GM21619 (cell line): ENCODE data around the gene FAM209B.
A peak's percentile ranks its signal among the peaks of the same experiment; 100 is the strongest.
"Not testable (repeated sequence)": the region's sequence is repeated elsewhere in the genome, so short reads cannot be mapped to it uniquely, and the experiment has no call there.

Source experiments
- ATAC-seq: cut with Tn5 transposase; IDR thresholded peaks from one replicate; pipeline ENCODE4 v1.9.1; 2021; ENCODE audit not compliant: unreplicated experiment

The FAM209B gene

DNA sequence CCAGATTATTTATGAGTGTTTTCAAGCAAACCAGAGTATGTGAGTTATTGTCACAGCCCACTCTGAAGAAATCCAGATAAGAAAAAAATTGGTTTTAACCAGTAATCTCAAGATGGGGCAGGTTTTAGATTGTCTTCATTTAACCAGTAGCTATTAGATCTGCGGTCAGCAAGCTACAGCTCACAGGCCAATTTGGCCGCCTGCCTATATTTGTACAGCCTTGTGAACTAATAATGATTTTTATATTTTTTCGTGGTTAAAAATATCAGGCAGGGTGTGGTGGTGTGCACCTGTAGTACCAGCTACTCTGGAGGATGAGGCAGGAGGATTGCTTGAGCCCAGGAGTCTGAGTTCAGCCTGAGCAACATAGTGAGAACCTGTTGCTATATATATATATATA lies 5.0 kb downstream of the FAM209B start:
- no peak for ATAC-seq

DNA sequence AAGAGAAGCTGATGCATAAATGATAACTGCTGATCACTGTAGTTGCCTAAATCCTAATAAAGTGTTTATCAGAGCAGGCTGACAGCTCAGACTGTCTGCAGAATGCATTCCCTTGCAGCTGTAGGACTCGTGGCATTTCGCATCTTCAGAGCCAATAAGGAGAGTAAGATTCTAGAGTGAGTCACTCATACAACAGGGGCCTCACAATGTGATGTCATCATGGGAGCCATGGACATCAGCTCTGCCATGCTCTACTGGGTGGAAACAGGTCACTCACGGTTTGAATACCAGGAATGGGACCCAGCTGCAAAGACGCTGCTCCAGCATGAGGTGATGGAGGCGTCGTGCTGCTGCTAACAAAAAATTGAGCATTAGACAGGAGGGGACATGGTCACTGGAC lies 7.4 kb downstream of the FAM209B start:
- no peak for ATAC-seq

DNA sequence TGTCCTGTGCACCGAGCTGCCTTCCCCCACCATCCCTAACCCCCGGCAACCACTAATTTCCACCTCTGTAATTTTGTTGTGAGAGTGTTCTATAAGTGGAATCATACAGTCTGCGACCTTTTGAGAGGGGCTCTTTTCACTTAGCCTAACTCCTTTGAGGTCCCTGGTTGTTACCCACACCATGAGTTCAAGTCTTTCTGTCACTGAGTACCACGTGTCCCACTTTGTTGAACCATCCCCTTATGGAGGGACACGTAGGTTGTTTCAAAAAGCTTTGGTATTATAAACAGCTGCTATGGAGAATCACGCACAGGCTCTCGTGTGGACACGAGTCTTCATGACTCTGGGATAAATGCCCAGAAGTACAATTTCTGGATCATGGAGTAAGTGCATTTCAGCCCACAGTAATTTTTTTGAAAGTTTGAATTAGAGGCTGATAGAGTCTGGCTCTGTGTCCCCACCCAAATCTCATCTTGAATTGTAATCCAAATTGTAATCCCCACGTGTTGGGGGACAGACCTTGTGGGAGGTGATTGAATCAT lies 9.5 kb downstream of the FAM209B start:
- no peak for ATAC-seq

DNA sequence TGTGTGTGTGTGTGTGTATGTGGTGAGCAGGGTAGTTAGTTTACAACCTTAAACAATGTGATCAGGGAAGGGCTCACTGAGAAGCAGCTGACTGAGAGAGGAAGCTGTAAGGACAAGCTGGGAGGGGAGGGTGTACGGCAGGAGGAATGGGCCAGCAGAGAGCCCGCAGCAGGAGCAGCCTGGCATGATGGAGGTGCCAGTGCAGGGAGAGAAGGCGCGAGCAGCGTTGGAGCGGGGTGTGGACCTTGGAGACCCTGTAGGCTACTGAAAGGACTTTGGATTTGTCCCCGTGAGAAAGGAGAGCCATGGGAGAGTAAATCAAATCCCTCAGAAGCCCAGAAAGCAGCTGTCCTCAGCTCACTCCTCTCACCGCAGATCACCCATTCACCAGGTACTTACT lies 18.5 kb downstream of the FAM209B start:
- no peak for ATAC-seq

DNA sequence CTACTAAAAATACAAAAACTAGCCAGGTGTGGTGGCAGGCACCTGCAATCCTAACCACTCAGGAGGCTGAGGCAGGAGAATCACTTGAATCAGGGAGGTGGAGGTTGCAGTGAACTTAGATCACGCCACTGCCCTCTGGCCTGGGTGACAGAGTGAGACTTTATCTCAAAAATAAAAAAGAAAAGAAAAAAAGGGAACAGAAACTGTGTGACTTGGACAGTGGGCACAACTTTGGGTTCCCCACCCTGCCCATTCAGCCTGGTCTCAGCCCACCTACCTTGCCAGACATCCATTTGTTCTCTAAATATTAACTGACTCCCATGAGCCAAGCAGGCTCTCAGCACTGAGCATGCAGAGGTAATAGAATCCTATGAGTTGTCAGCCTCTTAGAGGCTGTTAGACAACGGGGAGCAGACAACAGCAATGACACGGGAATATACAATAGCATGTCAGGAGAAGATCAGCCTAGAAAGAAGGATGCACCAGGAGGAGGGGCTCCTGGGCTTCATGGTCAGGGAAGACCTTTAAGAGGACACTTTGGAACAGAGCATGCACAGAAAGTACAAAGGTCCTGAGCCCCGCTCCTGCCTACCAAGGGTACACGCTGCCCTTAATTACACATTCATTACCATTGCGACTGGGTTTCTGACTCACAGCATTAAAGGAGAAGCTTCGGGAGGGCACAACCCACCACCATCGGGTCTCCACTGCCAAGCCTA lies 20.0 kb downstream of the FAM209B start:
- no peak for ATAC-seq

DNA sequence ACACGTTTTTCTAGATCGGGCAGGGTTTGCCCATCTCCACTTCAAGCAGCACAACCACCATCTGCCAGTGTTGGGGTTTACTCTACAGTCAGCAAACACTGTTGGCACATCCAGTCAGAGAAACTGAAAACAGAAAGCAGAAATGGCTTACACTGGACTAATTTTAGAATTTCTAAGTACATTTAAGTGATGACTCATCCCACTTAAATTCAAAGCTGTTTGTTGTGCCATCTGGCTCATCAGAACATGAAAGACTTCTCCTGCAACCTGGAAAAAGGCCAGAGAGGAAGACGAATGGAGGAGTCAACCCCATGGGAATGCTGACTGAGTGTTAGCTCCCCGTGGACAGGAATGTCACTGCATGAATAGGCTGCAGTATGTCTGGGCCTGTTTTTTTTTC lies 21.8 kb downstream of the FAM209B start:
- ATAC-seq, result peak; percentile 87

DNA sequence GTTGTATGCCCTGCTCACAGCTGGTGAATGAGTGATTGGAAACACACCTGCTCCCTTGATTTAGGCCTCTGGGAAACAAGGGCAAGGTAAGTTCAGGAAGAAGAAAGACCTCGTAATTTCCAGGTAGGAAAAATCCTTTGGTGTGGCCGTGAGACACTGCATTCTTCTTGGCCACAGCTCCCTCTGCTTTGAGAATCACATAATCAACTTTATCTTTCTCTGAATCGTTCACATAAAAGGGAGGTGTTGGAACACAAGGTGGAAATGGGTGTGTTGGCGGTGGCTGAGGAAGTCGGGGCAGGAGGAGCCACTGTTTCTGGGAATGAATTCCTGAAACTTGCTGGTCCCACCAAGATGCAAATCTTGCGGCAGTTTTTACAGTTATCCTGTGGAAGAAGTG lies 25.9 kb downstream of the FAM209B start:
- no peak for ATAC-seq

DNA sequence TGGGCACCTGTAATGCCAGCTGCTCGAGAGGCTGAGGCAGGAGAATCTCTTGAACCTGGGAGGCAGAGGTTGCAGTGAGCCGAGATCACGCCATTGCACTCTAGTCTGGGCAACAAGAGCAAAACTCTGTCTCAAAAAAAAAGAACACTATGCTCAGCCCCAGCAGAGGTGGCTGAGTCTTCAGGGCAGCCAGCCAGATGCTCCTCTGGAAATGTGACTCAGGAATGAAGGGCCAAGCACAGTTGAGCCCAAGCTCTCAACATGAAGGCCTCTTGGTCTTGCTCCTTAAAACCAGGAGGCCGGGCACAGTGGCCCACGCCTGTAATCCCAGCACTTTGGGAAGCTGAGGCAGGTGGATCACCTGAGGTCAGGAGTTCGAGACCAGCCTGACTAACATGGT lies 31.5 kb downstream of the FAM209B start:
- not testable (repeated sequence) for ATAC-seq

DNA sequence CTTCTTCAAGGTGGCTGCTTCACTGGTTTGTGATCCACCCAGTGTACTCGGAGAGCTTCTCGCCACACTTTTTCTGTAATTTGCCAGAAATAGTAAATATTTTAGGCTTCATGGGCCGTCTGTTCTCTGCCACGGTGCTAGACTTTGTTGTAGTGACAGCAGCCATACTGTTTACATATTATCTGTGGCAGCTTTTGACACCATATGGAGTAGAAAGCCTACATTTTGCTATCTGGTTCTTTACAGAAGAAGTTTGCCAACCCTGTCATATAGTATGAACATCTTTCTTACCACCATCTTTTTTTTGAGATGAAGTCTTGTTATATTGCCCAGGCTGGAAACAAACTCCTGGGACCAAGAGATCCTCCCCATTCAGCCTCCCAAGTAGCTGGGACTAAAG lies 32.5 kb downstream of the FAM209B start:
- no peak for ATAC-seq

DNA sequence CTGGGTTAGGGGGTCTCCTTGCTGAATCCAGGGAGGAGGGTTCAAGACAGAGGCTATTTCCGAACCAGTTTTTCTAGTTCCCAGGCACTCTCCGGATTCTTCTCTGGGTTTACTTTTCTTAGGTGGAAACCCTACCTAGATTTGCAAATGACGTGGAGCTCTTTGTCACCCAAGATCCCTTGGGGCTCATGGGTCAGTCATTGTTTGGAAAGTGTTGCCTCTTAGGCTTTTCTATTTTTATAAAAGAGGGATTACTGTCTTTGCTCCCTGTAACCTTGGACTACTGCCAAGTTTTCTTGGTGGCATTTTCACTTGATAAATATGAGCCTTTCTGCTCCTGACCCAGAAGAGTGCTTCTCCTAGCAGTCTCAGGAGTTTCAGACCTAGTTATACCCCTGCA lies 33.6 kb downstream of the FAM209B start:
- no peak for ATAC-seq

DNA sequence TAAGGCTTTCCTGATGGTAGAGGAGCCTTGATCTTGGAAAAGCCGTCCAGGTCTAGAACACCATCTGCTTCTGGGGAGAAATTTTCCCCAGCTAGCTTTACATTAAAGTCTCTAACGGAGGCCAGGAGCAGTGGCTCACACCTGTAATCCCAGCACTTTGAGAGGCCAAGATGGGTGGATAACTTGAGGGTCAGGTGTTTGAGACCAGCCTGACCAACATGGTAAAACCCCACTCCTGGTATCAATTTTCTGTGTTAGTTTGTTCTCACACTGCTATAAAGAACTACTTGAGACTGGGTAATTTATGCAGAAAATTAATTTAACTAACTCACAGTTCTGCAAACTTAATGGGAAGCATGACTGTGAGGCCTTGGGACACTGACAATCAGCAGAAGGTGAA lies 37.8 kb downstream of the FAM209B start:
- no peak for ATAC-seq

DNA sequence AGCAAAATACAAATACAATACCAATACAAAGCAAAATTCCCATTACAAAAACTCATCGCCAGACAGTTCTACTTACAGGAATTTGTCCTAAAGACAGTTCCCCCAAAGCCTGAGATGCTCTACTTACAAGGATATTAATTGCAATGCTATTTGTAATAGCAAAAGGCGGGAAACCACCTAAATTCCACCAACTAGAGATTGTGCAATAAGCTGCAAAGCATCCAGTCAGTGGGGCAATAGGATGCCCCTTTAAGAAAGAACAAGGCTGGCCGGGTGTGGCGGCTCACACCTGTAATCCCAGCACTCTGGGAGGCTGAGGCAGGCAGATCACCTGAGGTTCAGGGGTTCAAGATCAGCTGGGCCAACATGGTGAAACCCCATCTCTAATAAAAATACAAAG lies 39.1 kb downstream of the FAM209B start:
- no peak for ATAC-seq

DNA sequence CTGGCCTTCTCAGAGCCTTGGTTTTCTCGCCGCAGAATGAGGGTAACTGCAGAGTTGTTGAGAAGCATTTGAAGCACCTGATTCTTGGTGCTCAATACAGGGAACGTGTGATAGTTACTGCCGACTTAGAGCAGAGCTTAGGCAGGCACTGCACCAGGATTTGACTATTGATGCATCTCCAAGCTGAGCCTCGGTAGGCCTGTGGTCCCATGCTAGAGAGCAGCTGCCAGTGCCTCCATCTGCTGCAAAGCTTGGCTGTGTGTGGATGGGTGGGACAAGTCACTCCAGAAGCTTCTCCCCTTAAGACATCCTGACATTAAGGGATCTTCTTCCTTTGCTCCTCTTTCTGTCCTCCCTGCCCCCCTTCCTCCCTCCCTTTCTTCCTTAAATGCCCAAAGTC lies 40.9 kb downstream of the FAM209B start:
- ATAC-seq, result no peak

DNA sequence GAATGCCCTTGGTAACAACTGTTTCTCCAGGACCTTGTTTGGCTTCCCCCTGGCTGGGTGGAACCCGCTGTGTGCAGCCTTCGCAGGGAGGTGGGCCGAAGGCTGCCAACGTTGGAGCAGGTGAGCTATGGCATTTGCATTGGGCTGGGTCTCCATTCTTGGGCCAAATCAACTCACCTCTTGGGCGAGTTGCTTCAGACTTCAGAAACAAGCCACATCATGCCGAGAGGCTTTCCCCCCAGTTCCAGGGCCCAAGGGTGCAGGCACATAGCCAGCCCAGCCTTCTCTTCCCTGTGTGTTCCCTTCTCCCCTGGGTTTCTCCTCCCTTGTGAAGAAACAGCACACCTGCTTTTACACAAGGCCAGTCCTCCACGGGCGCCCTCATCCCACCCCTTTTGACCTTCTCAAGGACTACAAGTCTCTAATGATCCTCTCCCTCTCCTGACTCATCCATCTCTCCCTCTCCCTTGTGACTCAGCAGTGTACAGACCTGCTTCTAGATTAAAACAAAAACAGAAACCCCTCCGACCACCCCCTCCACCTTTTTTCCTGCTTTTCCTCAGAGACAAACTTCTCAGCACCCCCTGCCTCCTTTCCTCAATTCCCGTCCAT lies 41.6 kb downstream of the FAM209B start:
- ATAC-seq, result no peak

DNA sequence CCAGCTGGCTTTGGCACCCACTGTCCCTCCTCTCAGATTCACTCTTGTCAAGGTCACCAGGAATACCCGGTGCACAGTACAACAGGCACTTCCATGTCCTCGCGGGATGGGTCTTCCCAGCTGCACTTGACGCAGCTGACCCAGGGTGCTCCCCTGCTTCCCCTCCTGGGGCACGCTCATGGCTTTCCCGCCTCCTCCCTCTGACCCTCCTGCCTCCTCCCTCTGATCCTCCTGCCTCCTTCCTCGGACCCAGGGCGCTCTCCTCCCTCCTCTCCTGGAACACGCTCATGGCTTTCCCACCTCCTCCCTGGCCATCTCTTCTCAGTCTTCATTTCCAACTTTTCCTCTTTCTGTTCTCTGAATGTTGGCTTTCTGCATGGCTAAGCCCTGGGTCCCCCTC lies 42.1 kb downstream of the FAM209B start:
- ATAC-seq, result no peak

DNA sequence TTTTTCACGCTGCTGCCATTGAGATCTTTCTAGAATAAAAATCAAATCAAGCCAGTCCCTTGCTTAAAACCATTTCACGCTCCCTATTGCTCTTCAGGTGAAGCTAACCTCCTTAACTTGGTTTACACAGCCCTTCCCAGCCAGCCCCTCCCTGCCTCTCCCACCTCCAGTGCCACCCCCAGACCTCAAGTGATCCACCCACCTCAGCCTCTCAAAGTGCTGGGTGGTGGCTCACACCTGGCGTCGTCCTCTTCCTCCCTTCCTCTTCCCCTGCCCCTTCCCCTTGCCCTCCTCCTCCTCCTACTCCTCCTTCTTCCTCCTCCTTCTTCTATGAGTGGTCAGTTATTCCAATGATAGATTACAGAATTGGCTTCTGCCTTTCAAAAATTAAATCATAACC lies 42.9 kb downstream of the FAM209B start:
- no peak for ATAC-seq

DNA sequence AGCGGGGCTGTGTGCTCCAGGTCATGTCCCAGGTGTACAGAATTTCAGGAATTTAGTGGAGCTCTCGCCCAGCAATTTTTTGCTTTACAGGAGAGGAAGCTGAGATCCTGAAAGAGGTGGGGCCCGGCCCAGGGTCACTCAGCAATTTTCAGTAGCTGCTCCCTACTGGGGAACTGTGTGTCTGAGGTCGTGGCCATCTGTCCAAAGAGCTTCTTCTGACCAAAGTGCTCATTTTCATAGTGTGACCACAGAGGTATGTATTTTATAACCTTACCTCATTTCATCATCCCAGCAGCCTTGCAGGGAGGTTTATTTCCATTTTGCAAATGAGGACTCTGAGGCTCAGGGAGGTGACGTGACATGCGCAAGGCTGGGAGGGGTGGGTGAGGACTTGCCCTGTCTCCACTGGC lies 46.3 kb downstream of the FAM209B start:
- ATAC-seq, result no peak

DNA sequence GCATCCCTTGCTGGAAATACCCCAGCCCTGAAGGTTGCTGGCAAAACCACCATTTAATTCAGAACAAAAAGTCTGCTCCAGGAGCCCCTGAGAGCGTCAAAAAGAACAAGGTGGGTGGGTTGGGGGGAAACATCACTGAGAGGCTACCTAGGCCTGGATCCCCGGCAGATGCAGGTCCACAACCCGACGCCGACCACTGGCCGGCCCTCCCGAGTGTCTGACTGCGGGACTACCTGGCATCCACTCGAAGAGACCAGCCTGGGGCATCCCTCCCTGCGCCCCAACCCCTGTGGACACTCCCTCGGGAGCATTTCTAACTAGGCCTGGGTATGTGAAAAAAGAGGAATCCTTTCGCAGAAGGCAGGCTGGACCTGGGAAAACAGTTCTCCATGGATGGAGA lies 47.2 kb downstream of the FAM209B start:
- ATAC-seq, result no peak

DNA sequence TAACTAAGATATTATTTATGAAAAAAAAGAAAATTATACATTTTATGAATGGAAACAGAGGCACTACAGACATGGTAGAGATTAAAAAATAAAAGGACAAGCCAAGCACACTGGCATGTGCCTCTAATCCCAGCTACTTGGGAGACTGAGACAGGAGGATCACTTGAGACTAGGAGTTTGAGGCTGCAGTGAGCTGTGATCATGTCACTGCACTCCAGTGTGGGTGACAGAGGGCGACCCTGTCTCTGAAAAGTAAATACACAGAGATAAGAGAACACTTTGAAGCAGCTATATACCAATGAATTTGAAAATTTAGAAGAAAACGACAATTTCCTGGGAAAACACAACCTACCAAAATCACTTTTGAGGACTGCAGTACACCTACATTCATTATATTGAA lies 48.7 kb downstream of the FAM209B start:
- ATAC-seq, result no peak

DNA sequence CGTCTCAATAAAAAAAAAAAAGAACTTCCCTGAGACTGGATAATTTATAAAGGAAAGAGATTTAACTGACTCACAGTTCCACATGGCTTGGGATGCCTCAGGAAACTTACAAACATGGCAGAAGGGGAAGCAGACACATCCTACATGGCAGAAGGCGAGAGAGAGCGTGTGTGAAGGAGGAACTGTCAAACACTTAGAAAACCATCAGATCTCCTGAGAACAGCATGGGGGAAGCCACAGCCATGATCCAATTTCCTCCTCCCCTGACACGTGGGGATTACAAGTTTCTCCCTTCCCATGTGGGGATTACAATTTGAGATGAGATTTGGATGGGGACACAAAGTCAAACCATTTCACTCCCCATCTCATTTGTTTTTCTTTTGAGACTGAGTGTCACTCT lies 49.5 kb downstream of the FAM209B start:
- ATAC-seq, result no peak

DNA sequence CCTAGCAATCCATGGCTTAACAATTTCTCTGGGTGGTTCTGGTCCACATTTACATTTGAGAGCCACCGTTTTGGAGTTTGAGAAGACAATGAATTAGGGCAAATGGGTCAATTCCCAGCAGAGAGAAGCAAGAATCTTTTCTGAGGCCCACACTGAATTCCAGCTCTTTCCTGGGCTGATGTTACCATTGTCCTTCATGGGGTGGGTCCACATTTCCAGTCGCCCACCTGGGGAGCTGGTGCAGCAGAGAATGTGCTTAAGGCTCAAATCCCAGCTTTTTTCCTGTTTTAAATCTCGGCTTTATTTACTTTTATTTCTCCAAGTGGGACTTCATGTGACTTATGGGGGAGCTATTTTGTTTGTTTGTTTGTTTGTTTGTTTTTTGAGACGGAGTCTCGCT lies 51.9 kb downstream of the FAM209B start:
- ATAC-seq, result no peak
